Activated T-helper 2 cell treated with anti-CD3 and anti-CD28 coated beads, Interferon-gamma antibody, Interleukin-2, Interleukin-4, amounts not matched to agents 10 μg/mL and 5 μg/mL and 100 μg/mL, durations not matched to agents 14 hours and 24 hours and 36 hours (primary cell): ENCODE measurements around the gene CTCFL. TPM values are rescaled to one million over a fixed set of nuclear protein-coding genes. Genes with fewer than 3 reads are reported as not detected.

ENCODE experiments used
- DNase-seq: peaks from one replicate; pipeline ENCODE4 v3.0.0; 2021; ENCODE audit warnings: low spot score
- H3K27ac Mint-ChIP-seq: one replicate; pipeline ENCODE4 v1.8.0; 2021; ENCODE audit warnings: mixed read lengths
- H3K27me3 Mint-ChIP-seq: one replicate; pipeline ENCODE4 v1.8.0; 2021; ENCODE audit warnings: low read depth, mixed read lengths
- H3K36me3 Mint-ChIP-seq: one replicate; pipeline ENCODE4 v1.8.0; 2021; ENCODE audit warnings: low read depth, mixed read lengths
- H3K4me1 Mint-ChIP-seq: one replicate; pipeline ENCODE4 v1.8.0; 2021; ENCODE audit warnings: low read depth, mixed read lengths
- H3K4me3 Mint-ChIP-seq: one replicate; pipeline ENCODE4 v1.8.0; 2021; ENCODE audit warnings: low read depth, mild to moderate bottlenecking, moderate library complexity, mixed read lengths
- H3K9me3 Mint-ChIP-seq: one replicate; pipeline ENCODE4 v1.8.0; 2021; ENCODE audit warnings: mixed read lengths
- intact Hi-C: fragments of 100-400 bp; cut with micrococcal nuclease; formaldehyde crosslinking; loops from one replicate; pipeline ENCODE4 v1.15.1; 2023
- total RNA-seq: library from RNA; stranded (reverse); gene quantifications from 2 replicates; pipeline ENCODE4 v1.2.3, GENCODE V29; 2022

CTCFL gene, protein sequence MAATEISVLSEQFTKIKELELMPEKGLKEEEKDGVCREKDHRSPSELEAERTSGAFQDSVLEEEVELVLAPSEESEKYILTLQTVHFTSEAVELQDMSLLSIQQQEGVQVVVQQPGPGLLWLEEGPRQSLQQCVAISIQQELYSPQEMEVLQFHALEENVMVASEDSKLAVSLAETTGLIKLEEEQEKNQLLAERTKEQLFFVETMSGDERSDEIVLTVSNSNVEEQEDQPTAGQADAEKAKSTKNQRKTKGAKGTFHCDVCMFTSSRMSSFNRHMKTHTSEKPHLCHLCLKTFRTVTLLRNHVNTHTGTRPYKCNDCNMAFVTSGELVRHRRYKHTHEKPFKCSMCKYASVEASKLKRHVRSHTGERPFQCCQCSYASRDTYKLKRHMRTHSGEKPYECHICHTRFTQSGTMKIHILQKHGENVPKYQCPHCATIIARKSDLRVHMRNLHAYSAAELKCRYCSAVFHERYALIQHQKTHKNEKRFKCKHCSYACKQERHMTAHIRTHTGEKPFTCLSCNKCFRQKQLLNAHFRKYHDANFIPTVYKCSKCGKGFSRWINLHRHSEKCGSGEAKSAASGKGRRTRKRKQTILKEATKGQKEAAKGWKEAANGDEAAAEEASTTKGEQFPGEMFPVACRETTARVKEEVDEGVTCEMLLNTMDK
- not detected in 2 replicates for total RNA-seq

- Mint-ChIP-seq H3K27ac (no peak within 1 kb of the TSS), H3K36me3 (no peaks in the 10 kb centered on the region), H3K4me1 (peaks cover 9% of the 10 kb centered on the region), H3K9me3 (no peaks in the 10 kb centered on the region), H3K4me3 (no peak within 1 kb of the TSS), H3K27me3 (no peaks in the 10 kb centered on the region)
- intact Hi-C loops, result no loop called here
- DNase-seq, result no peak
Measured at GRCh38 chr20:57524511-57525176, at the start of gene CTCFL. TSS of gene CTCFL (minus strand) at chr20:57525140. CDS start at chr20:57524205, 935 bp downstream.

DNA sequence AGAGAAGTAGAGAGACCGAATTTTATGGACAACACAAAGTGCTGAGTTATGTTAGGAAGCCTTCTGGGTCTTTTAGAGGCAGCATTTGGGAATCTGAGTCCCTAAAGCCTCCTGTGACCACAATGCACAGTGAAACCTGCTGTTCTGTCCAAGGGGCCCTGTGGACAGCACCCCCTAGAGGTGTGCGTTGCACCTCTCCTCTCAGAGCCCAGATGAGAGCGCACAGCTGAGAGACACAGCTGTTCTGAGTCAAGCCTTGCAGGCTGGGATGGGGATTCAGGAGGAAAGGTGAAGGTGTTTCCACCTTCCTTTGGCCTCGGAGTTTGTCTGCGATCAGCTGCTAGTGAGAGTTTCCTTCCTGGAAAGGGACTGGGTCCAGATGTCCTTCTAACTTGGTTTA, 49.0 kb upstream of the CTCFL start:
- H3K4me3 Mint-ChIP-seq, result no peak overlapping the region
- intact Hi-C loops, result no loop called here
- no peaks in the 10 kb centered on the region for H3K9me3 Mint-ChIP-seq
- no peak for DNase-seq
- H3K36me3 Mint-ChIP-seq, result no peaks in the 10 kb centered on the region
- no peaks in the 10 kb centered on the region for H3K4me1 Mint-ChIP-seq
- no peak overlapping the region for H3K27ac Mint-ChIP-seq
- H3K27me3 Mint-ChIP-seq, result no peaks in the 10 kb centered on the region

DNA sequence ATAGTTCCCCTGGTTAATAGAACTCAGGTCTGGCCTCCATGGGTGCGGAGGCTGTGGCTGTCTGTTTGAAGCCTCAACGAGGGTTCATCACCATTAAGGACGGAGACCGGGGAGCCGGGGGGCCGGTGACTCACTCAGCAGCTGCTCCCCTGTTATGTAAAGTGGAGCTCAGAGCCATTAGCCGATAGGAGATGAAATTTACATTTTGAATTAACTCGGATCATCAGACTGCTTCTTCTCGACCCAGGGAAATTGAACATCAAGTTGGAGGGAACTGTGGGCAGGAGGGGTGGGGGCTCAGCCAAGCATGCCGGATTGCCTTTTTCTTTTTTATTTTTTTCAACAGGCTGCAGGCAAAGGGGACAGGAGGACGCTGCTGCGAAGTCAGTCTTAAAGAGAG, 48.3 kb upstream of the CTCFL start:
- H3K36me3 Mint-ChIP-seq, result no peaks in the 10 kb centered on the region
- no peaks in the 10 kb centered on the region for H3K27me3 Mint-ChIP-seq
- no peak overlapping the region for H3K4me3 Mint-ChIP-seq
- intact Hi-C loops, result no loop called here
- no peaks in the 10 kb centered on the region for H3K4me1 Mint-ChIP-seq
- no peak overlapping the region for H3K27ac Mint-ChIP-seq
- H3K9me3 Mint-ChIP-seq, result no peaks in the 10 kb centered on the region
- DNase-seq, result no peak

DNA sequence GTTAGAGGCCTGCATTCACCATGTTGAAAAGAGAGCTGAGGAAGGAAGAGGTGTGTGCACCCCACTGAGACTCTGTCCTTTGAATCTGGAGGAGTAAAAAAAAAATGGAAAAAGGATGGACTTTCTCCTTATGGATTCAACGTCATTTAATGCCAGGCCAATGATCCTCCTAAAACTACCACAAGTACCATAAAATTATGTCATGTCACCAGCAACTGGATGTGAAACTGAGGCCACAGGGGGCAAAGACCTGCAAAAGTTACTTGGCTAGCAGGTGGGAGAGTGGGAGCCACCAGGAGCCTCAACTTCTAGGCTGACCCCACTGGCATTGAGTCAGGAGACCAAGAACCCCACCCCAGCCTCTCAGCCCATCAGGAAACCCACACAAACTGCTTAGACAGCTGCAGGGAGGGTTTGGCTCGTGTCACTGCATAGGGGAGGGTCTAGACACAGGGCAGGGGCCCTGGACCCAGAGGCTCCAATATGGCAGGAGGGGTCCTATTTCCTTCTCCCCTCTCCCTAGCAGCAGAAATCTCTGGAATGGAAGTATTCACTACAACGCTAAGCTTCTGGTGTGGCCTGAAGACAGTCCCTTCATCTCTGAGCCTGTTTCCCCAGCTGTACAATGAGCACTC, 47.0 kb upstream of the CTCFL start:
- Mint-ChIP-seq H3K27ac (no peak overlapping the region), H3K4me1 (no peaks in the 10 kb centered on the region), H3K36me3 (no peaks in the 10 kb centered on the region), H3K4me3 (no peak overlapping the region), H3K9me3 (no peaks in the 10 kb centered on the region), H3K27me3 (peaks cover 2% of the 10 kb centered on the region)
- intact Hi-C loops, result no loop called here
- no peak for DNase-seq

DNA sequence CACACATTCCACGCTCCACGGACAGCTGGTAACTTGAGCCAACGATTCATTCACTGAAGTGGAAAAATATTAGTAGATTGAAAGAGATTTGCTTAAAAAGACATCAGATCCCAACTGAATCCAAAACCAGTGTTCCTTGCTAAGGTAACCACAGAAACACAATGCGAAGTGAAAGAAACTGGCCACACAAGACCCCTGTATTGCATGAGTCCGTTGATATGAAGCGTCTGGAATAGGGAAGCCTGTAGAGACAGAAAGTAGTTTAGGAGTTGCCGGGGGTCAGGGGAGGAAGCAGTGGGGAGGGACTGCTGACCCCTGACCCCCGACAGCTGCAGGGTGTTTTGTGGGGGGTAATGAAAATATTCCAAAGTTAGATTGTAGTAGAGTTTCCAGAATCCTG, 46.0 kb upstream of the CTCFL start:
- Mint-ChIP-seq H3K27me3 (peaks cover 6% of the 10 kb centered on the region), H3K27ac (no peak overlapping the region), H3K36me3 (no peaks in the 10 kb centered on the region), H3K4me1 (no peaks in the 10 kb centered on the region), H3K4me3 (no peak overlapping the region), H3K9me3 (no peaks in the 10 kb centered on the region)
- no peak for DNase-seq
- intact Hi-C loops, result no loop called here

GRCh38 chr20:57570145-57570850, 45.4 kb upstream of the CTCFL start:
- H3K4me3 Mint-ChIP-seq, result no peak overlapping the region
- H3K27me3 Mint-ChIP-seq, result peaks cover 10% of the 10 kb centered on the region
- no peak for DNase-seq
- no peaks in the 10 kb centered on the region for H3K4me1 Mint-ChIP-seq
- no peak overlapping the region for H3K27ac Mint-ChIP-seq
- intact Hi-C loops, result no loop called here
- H3K36me3 Mint-ChIP-seq, result no peaks in the 10 kb centered on the region
- no peaks in the 10 kb centered on the region for H3K9me3 Mint-ChIP-seq

GRCh38 chr20:57568960-57569359, 44.0 kb upstream of the CTCFL start:
- no peak overlapping the region for H3K27ac Mint-ChIP-seq
- peaks cover 12% of the 10 kb centered on the region for H3K27me3 Mint-ChIP-seq
- no peak for DNase-seq
- H3K4me3 Mint-ChIP-seq, result no peak overlapping the region
- no peaks in the 10 kb centered on the region for H3K9me3 Mint-ChIP-seq
- no peaks in the 10 kb centered on the region for H3K36me3 Mint-ChIP-seq
- H3K4me1 Mint-ChIP-seq, result no peaks in the 10 kb centered on the region
- intact Hi-C loops, result no loop called here

GRCh38 chr20:57568088-57568896, 43.4 kb upstream of the CTCFL start:
- intact Hi-C loops, result no loop called here
- no peaks in the 10 kb centered on the region for H3K9me3 Mint-ChIP-seq
- no peak overlapping the region for H3K4me3 Mint-ChIP-seq
- H3K27me3 Mint-ChIP-seq, result peaks cover 12% of the 10 kb centered on the region
- no peak overlapping the region for H3K27ac Mint-ChIP-seq
- H3K36me3 Mint-ChIP-seq, result no peaks in the 10 kb centered on the region
- no peaks in the 10 kb centered on the region for H3K4me1 Mint-ChIP-seq
- DNase-seq, result no peak

GRCh38 chr20:57567471-57568079, 42.6 kb upstream of the CTCFL start:
- no peak overlapping the region for H3K27ac Mint-ChIP-seq
- no peak for DNase-seq
- intact Hi-C loops, result no loop called here
- no peaks in the 10 kb centered on the region for H3K9me3 Mint-ChIP-seq
- peaks cover 12% of the 10 kb centered on the region for H3K27me3 Mint-ChIP-seq
- no peak overlapping the region for H3K4me3 Mint-ChIP-seq
- no peaks in the 10 kb centered on the region for H3K36me3 Mint-ChIP-seq
- no peaks in the 10 kb centered on the region for H3K4me1 Mint-ChIP-seq

DNA sequence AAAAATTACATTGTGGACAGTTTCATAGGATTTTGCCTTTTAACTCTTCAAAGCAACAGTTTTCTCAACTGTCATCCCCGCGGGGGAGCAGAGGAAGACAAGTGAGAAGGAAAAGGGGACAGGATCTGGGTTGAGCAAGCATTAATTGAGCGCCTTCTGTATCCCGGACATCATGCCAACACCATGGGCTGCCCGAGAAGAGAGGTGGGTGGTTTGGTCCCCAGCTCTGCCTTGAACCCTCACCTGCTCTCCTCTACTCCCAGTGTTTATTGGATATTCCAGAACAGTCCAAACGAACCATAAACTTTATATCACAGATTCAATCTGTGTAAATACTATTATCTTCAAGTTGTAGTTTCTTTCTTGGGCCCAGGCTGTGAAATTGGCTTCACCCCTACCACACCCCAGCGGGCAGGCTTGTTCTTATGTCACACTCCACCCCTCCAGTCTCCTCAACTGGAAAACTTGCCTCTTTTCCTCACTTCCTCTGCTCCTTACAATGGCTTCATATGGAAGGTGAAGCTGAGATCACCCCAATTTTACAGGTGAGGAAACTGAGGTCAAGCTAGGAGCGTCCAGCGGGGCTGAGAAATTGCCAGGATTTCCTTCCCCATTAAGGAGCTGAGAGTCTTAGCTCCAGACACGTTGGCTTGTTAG, 42.0 kb upstream of the CTCFL start:
- intact Hi-C loops, result no loop called here
- peaks cover 12% of the 10 kb centered on the region for H3K27me3 Mint-ChIP-seq
- H3K4me3 Mint-ChIP-seq, result no peak overlapping the region
- no peak for DNase-seq
- no peaks in the 10 kb centered on the region for H3K4me1 Mint-ChIP-seq
- H3K9me3 Mint-ChIP-seq, result no peaks in the 10 kb centered on the region
- H3K27ac Mint-ChIP-seq, result no peak overlapping the region
- H3K36me3 Mint-ChIP-seq, result no peaks in the 10 kb centered on the region

- no peaks in the 10 kb centered on the region for H3K4me1 Mint-ChIP-seq
- H3K27ac Mint-ChIP-seq, result no peak overlapping the region
- peaks cover 12% of the 10 kb centered on the region for H3K27me3 Mint-ChIP-seq
- intact Hi-C loops, result no loop called here
- no peak for DNase-seq
- H3K9me3 Mint-ChIP-seq, result no peaks in the 10 kb centered on the region
- no peaks in the 10 kb centered on the region for H3K36me3 Mint-ChIP-seq
- H3K4me3 Mint-ChIP-seq, result no peak overlapping the region
Measured at GRCh38 chr20:57566399-57566798, 41.5 kb upstream of the CTCFL start.
